KMS-11 (cell line): ENCODE data around the gene FCHO2.

Experiments used
- H2AFZ ChIP-seq: fragments of 200-600 bp; sonication (generic); 2 replicates; pipeline ENCODE4 v1.6.1; 2016; ENCODE audit warnings: antibody characterized with exemption, mixed run types, low read depth
- H3K27ac ChIP-seq: fragments of 200-600 bp; sonication (generic); 2 replicates; pipeline ENCODE4 v1.6.1; 2016; ENCODE audit warnings: mild to moderate bottlenecking, mixed run types
- H3K27me3 ChIP-seq: fragments of 200-600 bp; sonication (generic); 2 replicates; pipeline ENCODE4 v1.6.1; 2017; ENCODE audit warnings: mild to moderate bottlenecking, low read depth, mixed run types, moderate library complexity; ENCODE audit not compliant: insufficient read depth
- H3K36me3 ChIP-seq: fragments of 200-600 bp; sonication (generic); 2 replicates; pipeline ENCODE4 v1.6.1; 2017; ENCODE audit warnings: mild to moderate bottlenecking, mixed run types; ENCODE audit not compliant: insufficient read depth
- H3K4me1 ChIP-seq: fragments of 200-600 bp; sonication (generic); 2 replicates; pipeline ENCODE4 v1.6.1; 2016; ENCODE audit warnings: mild to moderate bottlenecking, low read depth, mixed run types; ENCODE audit not compliant: poor library complexity, severe bottlenecking
- H3K4me2 ChIP-seq: fragments of 200-600 bp; sonication (generic); 2 replicates; pipeline ENCODE4 v1.7.0; 2016; ENCODE audit warnings: mild to moderate bottlenecking, mixed run types
- H3K4me3 ChIP-seq: fragments of 200-600 bp; sonication (generic); IDR thresholded peaks from 2 replicates; pipeline ENCODE4 v1.6.1; 2017; ENCODE audit warnings: low read depth, low read length, mixed read lengths; ENCODE audit not compliant: insufficient read depth
- H3K79me2 ChIP-seq: fragments of 200-600 bp; sonication (generic); 2 replicates; pipeline ENCODE4 v1.6.1; 2016; ENCODE audit warnings: low read depth, mixed run types; ENCODE audit not compliant: insufficient read depth
- H3K9ac ChIP-seq: fragments of 200-600 bp; sonication (generic); 2 replicates; pipeline ENCODE4 v1.6.1; 2016; ENCODE audit warnings: mild to moderate bottlenecking, mixed run types
- H4K20me1 ChIP-seq: fragments of 200-600 bp; sonication (generic); 2 replicates; pipeline ENCODE4 v1.6.1; 2016; ENCODE audit warnings: mild to moderate bottlenecking, mixed run types; ENCODE audit not compliant: insufficient read depth
- TF ChIP-seq, protein P1 (sequence below): fragments of 200-600 bp; sonication (generic); conservative IDR thresholded peaks from 2 replicates; pipeline ENCODE4 v1.6.1; 2017; ENCODE audit warnings: low read depth, mild to moderate bottlenecking, antibody characterized with exemption, low read length, moderate library complexity, mixed read lengths

FCHO2 gene

DNA sequence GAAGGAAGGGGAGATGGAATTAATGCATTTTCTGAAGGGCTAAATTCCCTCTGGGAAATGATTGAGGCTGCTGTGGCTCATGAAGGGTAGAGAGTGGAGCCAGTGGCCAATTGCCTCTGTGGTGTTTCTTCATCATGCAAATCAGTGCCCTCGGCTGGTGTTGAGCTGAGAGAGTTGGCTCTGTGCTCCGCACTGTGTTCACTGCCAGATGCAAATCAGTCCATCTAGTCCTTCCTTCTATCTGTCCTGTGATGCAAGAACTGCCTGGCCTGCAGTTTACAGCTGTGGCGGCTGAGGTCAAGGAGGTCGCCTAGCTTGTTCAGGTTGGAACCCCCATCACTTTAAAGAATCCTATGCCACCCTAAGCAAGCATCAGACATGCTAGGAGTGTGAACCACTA lies 170.5 kb downstream of the FCHO2 start:
- Histone ChIP-seq H3K79me2 (no peaks in the 10 kb centered on the region), H2AFZ (no peak overlapping the region), H3K9ac (no peak overlapping the region), H3K36me3 (no peaks in the 10 kb centered on the region), H3K4me2 (no peak overlapping the region), H3K4me3 (no peak overlapping the region), H3K27ac (no peak overlapping the region), H4K20me1 (no peaks in the 10 kb centered on the region), H3K27me3 (no peaks in the 10 kb centered on the region), H3K4me1 (peaks cover 35% of the 10 kb centered on the region)
- TF ChIP-seq, protein P1, sequence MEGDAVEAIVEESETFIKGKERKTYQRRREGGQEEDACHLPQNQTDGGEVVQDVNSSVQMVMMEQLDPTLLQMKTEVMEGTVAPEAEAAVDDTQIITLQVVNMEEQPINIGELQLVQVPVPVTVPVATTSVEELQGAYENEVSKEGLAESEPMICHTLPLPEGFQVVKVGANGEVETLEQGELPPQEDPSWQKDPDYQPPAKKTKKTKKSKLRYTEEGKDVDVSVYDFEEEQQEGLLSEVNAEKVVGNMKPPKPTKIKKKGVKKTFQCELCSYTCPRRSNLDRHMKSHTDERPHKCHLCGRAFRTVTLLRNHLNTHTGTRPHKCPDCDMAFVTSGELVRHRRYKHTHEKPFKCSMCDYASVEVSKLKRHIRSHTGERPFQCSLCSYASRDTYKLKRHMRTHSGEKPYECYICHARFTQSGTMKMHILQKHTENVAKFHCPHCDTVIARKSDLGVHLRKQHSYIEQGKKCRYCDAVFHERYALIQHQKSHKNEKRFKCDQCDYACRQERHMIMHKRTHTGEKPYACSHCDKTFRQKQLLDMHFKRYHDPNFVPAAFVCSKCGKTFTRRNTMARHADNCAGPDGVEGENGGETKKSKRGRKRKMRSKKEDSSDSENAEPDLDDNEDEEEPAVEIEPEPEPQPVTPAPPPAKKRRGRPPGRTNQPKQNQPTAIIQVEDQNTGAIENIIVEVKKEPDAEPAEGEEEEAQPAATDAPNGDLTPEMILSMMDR: no peak

DNA sequence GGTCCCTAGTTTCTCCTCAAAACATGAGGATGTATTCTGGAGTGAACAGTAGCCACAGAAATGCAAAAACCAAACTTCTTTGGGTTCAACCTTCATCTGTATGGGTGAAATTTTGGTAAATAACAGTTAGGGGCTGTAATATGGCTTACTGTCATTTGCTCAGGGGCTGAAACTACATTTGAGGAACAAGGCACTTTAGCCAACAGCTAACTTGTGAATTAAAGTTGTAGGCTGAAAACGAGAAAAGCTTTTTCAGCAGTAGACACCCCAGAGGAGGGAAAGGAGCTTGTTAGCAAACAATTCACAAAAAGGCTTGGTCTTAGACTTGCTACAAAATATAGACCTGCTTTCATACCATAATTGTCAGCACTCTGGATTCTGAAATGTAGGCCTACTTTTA lies 171.1 kb downstream of the FCHO2 start:
- peaks cover 29% of the 10 kb centered on the region for H3K4me1 ChIP-seq
- no peaks in the 10 kb centered on the region for H3K36me3 ChIP-seq
- H3K4me3 ChIP-seq: no peak overlapping the region
- no peak overlapping the region for H2AFZ ChIP-seq
- no peaks in the 10 kb centered on the region for H4K20me1 ChIP-seq
- H3K4me2 ChIP-seq: peak overlapping the region; percentile 8; the same call in 1 of the 2 replicates
- H3K79me2 ChIP-seq: no peaks in the 10 kb centered on the region
- TF ChIP-seq, protein P1: no peak
- H3K27ac ChIP-seq: no peak overlapping the region
- H3K27me3 ChIP-seq: no peaks in the 10 kb centered on the region
- no peak overlapping the region for H3K9ac ChIP-seq

DNA sequence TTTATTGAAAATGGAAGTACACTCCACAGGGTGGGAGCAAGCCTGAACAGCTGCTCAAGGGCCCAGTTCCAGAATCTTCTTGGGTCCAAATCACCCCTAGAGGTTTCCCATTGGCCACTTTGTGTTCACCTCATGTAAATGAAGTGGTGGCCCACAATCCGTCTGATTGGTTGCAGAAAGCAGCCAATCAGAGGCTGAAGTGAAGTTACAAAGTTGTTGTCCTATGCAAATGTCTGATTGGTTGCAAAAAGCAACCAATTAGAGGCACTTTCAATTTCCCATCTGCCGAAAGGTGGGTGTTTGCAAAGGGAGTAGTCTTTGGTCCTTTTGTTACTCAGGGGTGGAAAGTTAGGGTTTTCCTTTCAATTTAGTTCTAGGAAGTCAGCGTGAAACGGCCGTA lies 173.3 kb downstream of the FCHO2 start:
- no peaks in the 10 kb centered on the region for H3K27me3 ChIP-seq
- H3K9ac ChIP-seq: no peak overlapping the region
- H3K4me1 ChIP-seq: peaks cover 8% of the 10 kb centered on the region
- H3K27ac ChIP-seq: no peak overlapping the region
- no peaks in the 10 kb centered on the region for H4K20me1 ChIP-seq
- H3K36me3 ChIP-seq: no peaks in the 10 kb centered on the region
- H3K4me2 ChIP-seq: no peak overlapping the region
- no peak overlapping the region for H3K4me3 ChIP-seq
- TF ChIP-seq, protein P1: no peak
- H2AFZ ChIP-seq: no peak overlapping the region
- H3K79me2 ChIP-seq: no peaks in the 10 kb centered on the region

DNA sequence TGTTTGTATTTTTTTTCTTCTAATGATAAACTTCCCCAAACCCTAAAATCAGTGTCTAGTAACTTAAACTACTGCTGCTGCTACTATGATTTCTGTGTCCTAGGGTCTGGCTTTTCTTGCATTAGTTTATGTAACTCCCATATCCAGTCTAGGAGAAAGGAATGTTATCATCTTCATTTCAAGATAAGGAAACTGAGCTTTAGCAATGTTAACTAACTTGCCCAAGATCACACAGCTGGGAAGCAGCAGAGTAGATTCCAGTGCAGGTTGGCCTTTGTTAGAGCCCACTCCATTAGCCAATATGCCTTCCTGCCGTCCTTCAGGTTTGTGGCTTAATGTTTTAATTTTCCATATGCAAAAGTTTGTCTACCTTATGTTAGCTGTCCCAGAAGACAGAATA lies 175.0 kb downstream of the FCHO2 start:
- TF ChIP-seq, protein P1: no peak
- Histone ChIP-seq H3K9ac (no peak overlapping the region), H3K27ac (no peak overlapping the region), H3K4me2 (no peak overlapping the region), H2AFZ (no peak overlapping the region), H3K36me3 (no peaks in the 10 kb centered on the region), H3K27me3 (no peaks in the 10 kb centered on the region), H4K20me1 (no peaks in the 10 kb centered on the region), H3K4me3 (no peak overlapping the region), H3K79me2 (no peaks in the 10 kb centered on the region), H3K4me1 (peaks cover 7% of the 10 kb centered on the region)
